ENCODE measurements around the gene PGP.

The PGP gene

GRCh38 chr16:2180962-2181923, 33.4 kb downstream of the PGP start:
- DNase-seq (ENCODE audit: low read depth) = no peak

- no peak for DNase-seq (ENCODE audit: low read depth)
These were observed 34.2 kb downstream of the PGP start for GRCh38 chr16:2180461-2180860.

- no peak for DNase-seq (ENCODE audit: low read depth)
These were observed 35.1 kb downstream of the PGP start for GRCh38 chr16:2179576-2179975.

GRCh38 chr16:2179107-2179501, 35.5 kb downstream of the PGP start:
- no peak for DNase-seq (ENCODE audit: low read depth)

GRCh38 chr16:2178321-2179106, 36.1 kb downstream of the PGP start:
- peak; percentile 24 for DNase-seq (ENCODE audit: low read depth)

- DNase-seq (ENCODE audit: low read depth) = no peak
These were observed 37.1 kb downstream of the PGP start for GRCh38 chr16:2177561-2177960.

GRCh38 chr16:2177101-2177500, 37.5 kb downstream of the PGP start:
- no peak for DNase-seq (ENCODE audit: low read depth)

- DNase-seq (ENCODE audit: low read depth) = no peak
These were observed 38.6 kb downstream of the PGP start for GRCh38 chr16:2176047-2176446.

GRCh38 chr16:2175454-2175853, 39.2 kb downstream of the PGP start:
- no peak for DNase-seq (ENCODE audit: low read depth)

GRCh38 chr16:2174396-2175131, 40.1 kb downstream of the PGP start:
- DNase-seq (ENCODE audit: low read depth) = no peak

GRCh38 chr16:2173916-2174315, 40.7 kb downstream of the PGP start:
- DNase-seq (ENCODE audit: low read depth) = no peak

- DNase-seq (ENCODE audit: low read depth) = no peak
These were observed 41.3 kb downstream of the PGP start for GRCh38 chr16:2173366-2173765.

- DNase-seq (ENCODE audit: low read depth) = no peak
These were observed 41.8 kb downstream of the PGP start for GRCh38 chr16:2172688-2173335.

GRCh38 chr16:2171601-2172178, 43.0 kb downstream of the PGP start:
- no peak for DNase-seq (ENCODE audit: low read depth)

- DNase-seq (ENCODE audit: low read depth) = no peak
These were observed 43.8 kb downstream of the PGP start for GRCh38 chr16:2170587-2171435.

- no peak for DNase-seq (ENCODE audit: low read depth)
These were observed 44.6 kb downstream of the PGP start for GRCh38 chr16:2170080-2170479.

GRCh38 chr16:2167068-2167638, 47.5 kb downstream of the PGP start:
- no peak for DNase-seq (ENCODE audit: low read depth)

GRCh38 chr16:2166263-2167067, 48.2 kb downstream of the PGP start:
- DNase-seq (ENCODE audit: low read depth) = no peak

- no peak for DNase-seq (ENCODE audit: low read depth)
These were observed 48.8 kb downstream of the PGP start for GRCh38 chr16:2165861-2166260.
